Smooth muscle cell (in vitro differentiated cells): ENCODE measurements around the gene TIGD1. TPM values are rescaled to one million over a fixed set of nuclear protein-coding genes. Genes with fewer than 3 reads are reported as not detected.

Source experiments
- DNase-seq: peaks from one replicate; lab custom pipeline; 2025; ENCODE audit not compliant: unreplicated experiment; lab: John Stamatoyannopoulos, UW
- H2AFZ ChIP-seq: fragments of 200-600 bp; sonication (generic); 2 replicates; pipeline ENCODE4 v1.6.0; 2016; ENCODE audit warnings: antibody characterized with exemption, low read depth, mild to moderate bottlenecking
- H3F3A ChIP-seq: fragments of 200-600 bp; sonication (generic); 2 replicates; pipeline ENCODE4 v1.6.0; 2017; ENCODE audit warnings: antibody characterized with exemption, low read depth
- H3K27ac ChIP-seq: fragments of 200-600 bp; sonication (generic); 2 replicates; pipeline ENCODE4 v1.5.1; 2016; ENCODE audit warnings: low read depth, mild to moderate bottlenecking
- H3K27me3 ChIP-seq: fragments of 200-600 bp; sonication (generic); 2 replicates; pipeline ENCODE4 v1.6.1; 2016; ENCODE audit warnings: low read depth, mild to moderate bottlenecking
- H3K36me3 ChIP-seq: fragments of 200-600 bp; sonication (generic); 2 replicates; pipeline ENCODE4 v1.5.1; 2016; ENCODE audit warnings: low read depth
- H3K4me1 ChIP-seq: fragments of 200-600 bp; sonication (generic); 2 replicates; pipeline ENCODE4 v1.5.1; 2016; ENCODE audit warnings: low read depth
- H3K4me2 ChIP-seq: fragments of 200-600 bp; sonication (generic); 2 replicates; pipeline ENCODE4 v1.6.0; 2016; ENCODE audit warnings: mild to moderate bottlenecking
- H3K4me3 ChIP-seq: fragments of 200-600 bp; sonication (generic); 2 replicates; pipeline ENCODE4 v1.5.1; 2016; ENCODE audit warnings: mild to moderate bottlenecking
- H3K79me2 ChIP-seq: fragments of 200-600 bp; sonication (generic); 2 replicates; pipeline ENCODE4 v1.6.0; 2016; ENCODE audit warnings: low read depth, mild to moderate bottlenecking
- H3K9ac ChIP-seq: fragments of 200-600 bp; sonication (generic); 2 replicates; pipeline ENCODE4 v1.6.0; 2016; ENCODE audit warnings: low read depth
- H3K9me3 ChIP-seq: fragments of 200-600 bp; sonication (generic); replicated peaks from 2 replicates; pipeline ENCODE4 v1.5.1; 2016; ENCODE audit warnings: low read depth
- H4K20me1 ChIP-seq: fragments of 200-600 bp; sonication (generic); 2 replicates; pipeline ENCODE4 v1.6.0; 2016; ENCODE audit warnings: low read depth
- CTCF ChIP-seq: fragments of 200-600 bp; sonication (generic); IDR thresholded peaks from 2 replicates; pipeline ENCODE4 v1.5.1; 2017; ENCODE audit warnings: borderline replicate concordance, mild to moderate bottlenecking, antibody characterized with exemption; ENCODE audit not compliant: insufficient read depth, poor library complexity, severe bottlenecking
- WGBS: methylation state at CpG from one replicate; pipeline ENCODE4 v1.1.7; 2016; ENCODE audit warnings: low lambda C conversion rate; 5-methylcytosine and 5-hydroxymethylcytosine counted together
- polyA plus RNA-seq: library from polyadenylated mRNA; unstranded; fragments of >200 nt; fragmentation: Nextera tagmentation; extraction: Ambion mirVana; gene quantifications from 2 replicates; pipeline ENCODE4 v1.2.1, GENCODE V29; 2016
- total RNA-seq: library from RNA; depleted of rRNA; stranded (reverse); fragments of >200 nt; gene quantifications from 2 replicates; pipeline ENCODE4 v1.2.3, GENCODE V29; 2014

Gene TIGD1
- total and polyA plus RNA-seq, 2 experiments from 2014 or later, result 2.9 to 8.1 TPM

- WGBS, result 98% methylated on average over 4 of the region's 4 CpGs
- Histone ChIP-seq H3K9ac (no peak overlapping the region), H3K4me3 (no peak overlapping the region), H3K27ac (no peak overlapping the region), H4K20me1 (no peaks in the 10 kb centered on the region), H3K79me2 (no peaks in the 10 kb centered on the region), H3K27me3 (no peaks in the 10 kb centered on the region), H3K36me3 (no peaks in the 10 kb centered on the region), H3F3A (no peaks in the 10 kb centered on the region), H2AFZ (no peak overlapping the region), H3K4me2 (no peak overlapping the region), H3K9me3 (no peaks in the 10 kb centered on the region), H3K4me1 (peaks cover 6% of the 10 kb centered on the region)
- no peak for TF ChIP-seq CTCF
- DNase-seq, result no peak
Observed at GRCh38 chr2:232537499-232537898, 12.9 kb downstream of the TIGD1 start.

DNA sequence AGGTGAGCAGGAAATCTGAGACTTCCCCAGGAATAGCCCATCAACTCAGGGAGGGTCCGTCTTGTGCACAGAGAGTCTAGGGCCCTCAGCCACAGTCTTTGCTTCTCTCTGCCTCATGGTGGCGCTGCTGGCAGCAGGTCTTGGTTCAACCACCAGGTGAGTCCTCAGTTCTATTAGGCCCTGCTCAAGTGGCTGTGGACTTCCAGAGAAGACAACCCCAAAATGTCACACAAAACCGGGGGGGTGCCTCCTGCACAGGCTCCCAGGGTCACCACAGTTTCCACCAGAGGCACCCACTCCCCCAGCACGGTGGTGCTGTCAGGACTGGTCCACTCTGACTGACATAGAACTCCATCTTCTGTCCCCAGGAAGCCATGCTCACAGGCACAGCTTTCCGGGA is 13.3 kb downstream of the TIGD1 start:
- H3K4me3 ChIP-seq, result no peak overlapping the region
- no peaks in the 10 kb centered on the region for H3F3A ChIP-seq
- no peak for TF ChIP-seq CTCF
- H3K36me3 ChIP-seq, result no peaks in the 10 kb centered on the region
- no peak overlapping the region for H3K27ac ChIP-seq
- no peaks in the 10 kb centered on the region for H4K20me1 ChIP-seq
- H3K4me2 ChIP-seq, result no peak overlapping the region
- no peak overlapping the region for H2AFZ ChIP-seq
- H3K9me3 ChIP-seq, result no peaks in the 10 kb centered on the region
- no peak for DNase-seq
- 73% methylated on average over 5 of the region's 5 CpGs for WGBS
- no peaks in the 10 kb centered on the region for H3K27me3 ChIP-seq
- H3K9ac ChIP-seq, result no peak overlapping the region
- peaks cover 6% of the 10 kb centered on the region for H3K4me1 ChIP-seq
- H3K79me2 ChIP-seq, result no peaks in the 10 kb centered on the region

DNA sequence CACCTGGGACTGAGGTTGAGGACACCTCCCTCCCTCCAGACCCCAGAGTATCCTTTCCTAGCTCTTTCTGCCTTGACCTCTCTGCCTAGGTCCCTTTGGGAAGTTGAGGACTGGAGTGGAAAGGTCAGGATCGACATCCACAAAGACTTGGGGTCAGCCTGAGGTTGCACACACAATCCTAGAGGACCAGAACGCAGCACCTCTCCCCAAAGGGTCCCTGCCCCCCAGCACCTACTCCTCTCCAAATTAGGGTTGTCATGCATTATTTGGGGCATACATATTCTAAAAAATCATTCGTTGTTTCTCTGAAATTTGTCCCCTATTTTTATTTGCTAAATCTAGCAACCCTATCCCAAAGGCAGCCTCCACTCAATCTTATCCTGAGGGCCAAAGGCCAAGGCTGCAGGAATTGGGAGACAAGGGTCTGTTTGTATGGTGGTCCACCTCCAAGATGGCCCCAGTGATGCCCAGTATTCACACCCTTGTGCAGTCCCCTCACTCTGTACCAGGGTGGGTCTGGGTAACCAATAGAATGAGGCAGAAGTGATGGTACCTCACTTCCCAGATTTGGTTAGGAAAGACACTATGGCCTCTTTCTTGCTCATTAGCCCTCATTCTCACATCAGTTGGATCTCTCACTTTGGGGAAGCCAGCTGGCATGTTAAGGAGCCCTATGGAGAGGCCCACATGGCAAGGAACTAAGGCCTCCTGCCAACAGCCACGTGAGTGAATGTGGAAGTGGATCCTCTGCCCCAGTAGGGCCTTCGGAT is 14.4 kb downstream of the TIGD1 start:
- no peak for DNase-seq
- Histone ChIP-seq H3K9me3 (no peaks in the 10 kb centered on the region), H3K27ac (no peak overlapping the region), H4K20me1 (no peaks in the 10 kb centered on the region), H3K4me3 (no peak overlapping the region), H3F3A (no peaks in the 10 kb centered on the region), H3K27me3 (no peaks in the 10 kb centered on the region), H3K4me1 (peaks cover 6% of the 10 kb centered on the region), H3K79me2 (no peaks in the 10 kb centered on the region), H3K9ac (no peak overlapping the region), H3K36me3 (no peaks in the 10 kb centered on the region), H2AFZ (no peak overlapping the region), H3K4me2 (no peak overlapping the region)
- WGBS, result 92% methylated on average over 5 of the region's 5 CpGs
- TF ChIP-seq CTCF, result no peak
